M059J (cell line): ENCODE measurements around the gene TM4SF18. TPM values are rescaled to one million over a fixed set of nuclear protein-coding genes. Genes with fewer than 3 reads are reported as not detected.
"Not testable (repeated sequence)": the region's sequence is repeated elsewhere in the genome, so short reads cannot be mapped to it uniquely, and the experiment has no call there.

Source experiments
- DNase-seq: peaks from one replicate; pipeline ENCODE4 v3.0.0-alpha.2; 2012; ENCODE audit warnings: low read depth
- total RNA-seq: library from RNA; depleted of rRNA; stranded (reverse); fragments of >200 nt; shearing (Covaris generic); gene quantifications from 2 replicates; pipeline ENCODE4 v1.2.3, GENCODE V29; 2014

Gene TM4SF18
- total RNA-seq, 1 experiment from 2014 or later, result 19.7 TPM

- peak; percentile 31 for DNase-seq
Observed at GRCh38 chr3:149368674-149369497, 35.5 kb upstream of the TM4SF18 start.

GRCh38 chr3:149368201-149368673 lies 34.8 kb upstream of the TM4SF18 start:
- peak; percentile 58 for DNase-seq

GRCh38 chr3:149366941-149367840 lies 33.8 kb upstream of the TM4SF18 start:
- DNase-seq, result peak; percentile 99

- no peak for DNase-seq
Observed at GRCh38 chr3:149366031-149366430, 32.6 kb upstream of the TM4SF18 start.

GRCh38 chr3:149364624-149365023 lies 31.2 kb upstream of the TM4SF18 start:
- no peak for DNase-seq

- peak; percentile 77 for DNase-seq
Observed at GRCh38 chr3:149363053-149363452, 29.6 kb upstream of the TM4SF18 start.

- DNase-seq, result no peak
Observed at GRCh38 chr3:149362366-149362765, 28.9 kb upstream of the TM4SF18 start.

- peak; percentile 18 for DNase-seq
Observed at GRCh38 chr3:149356630-149357029, 23.2 kb upstream of the TM4SF18 start.

- no peak for DNase-seq
Observed at GRCh38 chr3:149356044-149356592, 22.7 kb upstream of the TM4SF18 start.

- DNase-seq, result peak; percentile 24
Observed at GRCh38 chr3:149353581-149354184, 20.2 kb upstream of the TM4SF18 start.

- DNase-seq, result peak; percentile 80
Observed at GRCh38 chr3:149352556-149352955, 19.1 kb upstream of the TM4SF18 start.

- DNase-seq, result peak; percentile 52
Observed at GRCh38 chr3:149343951-149344350, 10.5 kb upstream of the TM4SF18 start.

GRCh38 chr3:149342413-149343380 lies 9.3 kb upstream of the TM4SF18 start:
- peak; percentile 95 for DNase-seq

GRCh38 chr3:149340310-149340933 lies 7.0 kb upstream of the TM4SF18 start:
- peak; percentile 71 for DNase-seq

- DNase-seq, result peak; percentile 100
Observed at GRCh38 chr3:149339931-149340309, 6.5 kb upstream of the TM4SF18 start.

GRCh38 chr3:149337486-149337885 lies 4.0 kb upstream of the TM4SF18 start:
- DNase-seq, result not testable (repeated sequence)

GRCh38 chr3:149336925-149337324 lies 3.5 kb upstream of the TM4SF18 start:
- peak; percentile 49 for DNase-seq

- DNase-seq, result peak; percentile 18
Observed at GRCh38 chr3:149332771-149333170, 665 bp downstream of the TM4SF18 start.

- peak; percentile 38 for DNase-seq
Observed at GRCh38 chr3:149332227-149332765, 1.1 kb downstream of the TM4SF18 start.

- DNase-seq, result no peak
Observed at GRCh38 chr3:149331396-149331795, 2.0 kb downstream of the TM4SF18 start.
